Islet precursor cell (in vitro differentiated cells): ENCODE measurements around the gene TRIP12.
"Not testable (repeated sequence)": the region's sequence is repeated elsewhere in the genome, so short reads cannot be mapped to it uniquely, and the experiment has no call there.

Experiments used
- DNase-seq: peaks from one replicate; pipeline ENCODE4 v3.0.0-alpha.2; 2018

The TRIP12 gene

GRCh38 chr2:229818230-229818629, 103.6 kb downstream of the TRIP12 start:
- DNase-seq = no peak

- DNase-seq = no peak
These were observed 106.0 kb downstream of the TRIP12 start for GRCh38 chr2:229815858-229816257.

GRCh38 chr2:229815342-229815741, 106.5 kb downstream of the TRIP12 start:
- DNase-seq = no peak

GRCh38 chr2:229810786-229811185, 111.0 kb downstream of the TRIP12 start:
- DNase-seq = no peak

GRCh38 chr2:229805559-229805958, 116.2 kb downstream of the TRIP12 start:
- DNase-seq = no peak

- DNase-seq = no peak
These were observed 119.0 kb downstream of the TRIP12 start for GRCh38 chr2:229802785-229803184.

- DNase-seq = peak; percentile 54
These were observed 120.6 kb downstream of the TRIP12 start for GRCh38 chr2:229800997-229801754.

- DNase-seq = no peak
These were observed 123.2 kb downstream of the TRIP12 start for GRCh38 chr2:229798446-229799155.

GRCh38 chr2:229795058-229795457, 126.8 kb downstream of the TRIP12 start:
- DNase-seq = no peak

GRCh38 chr2:229794636-229795035, 127.2 kb downstream of the TRIP12 start:
- DNase-seq = no peak

GRCh38 chr2:229786289-229786688, 135.5 kb downstream of the TRIP12 start:
- DNase-seq = not testable (repeated sequence)

- no peak for DNase-seq
These were observed 137.0 kb downstream of the TRIP12 start for GRCh38 chr2:229784791-229785190.

GRCh38 chr2:229783108-229783721, 138.6 kb downstream of the TRIP12 start:
- no peak for DNase-seq

- DNase-seq = no peak
These were observed 140.7 kb downstream of the TRIP12 start for GRCh38 chr2:229780856-229781773.

- DNase-seq = no peak
These were observed 142.2 kb downstream of the TRIP12 start for GRCh38 chr2:229779650-229780049.

GRCh38 chr2:229777716-229778115, 144.1 kb downstream of the TRIP12 start:
- no peak for DNase-seq

GRCh38 chr2:229775614-229776313, 146.0 kb downstream of the TRIP12 start:
- DNase-seq = no peak

GRCh38 chr2:229774237-229774636, 147.6 kb downstream of the TRIP12 start:
- no peak for DNase-seq

- no peak for DNase-seq
These were observed 153.6 kb downstream of the TRIP12 start for GRCh38 chr2:229768235-229768634.

- no peak for DNase-seq
These were observed 156.1 kb downstream of the TRIP12 start for GRCh38 chr2:229765721-229766120.

- DNase-seq = no peak
These were observed 160.1 kb downstream of the TRIP12 start for GRCh38 chr2:229761663-229762062.

GRCh38 chr2:229757462-229757861, 164.3 kb downstream of the TRIP12 start:
- DNase-seq = not testable (repeated sequence)
